Measurements from ENCODE around the gene SUCO.
"Not testable (repeated sequence)": the region's sequence is repeated elsewhere in the genome, so short reads cannot be mapped to it uniquely, and the experiment has no call there.

SUCO gene

DNA sequence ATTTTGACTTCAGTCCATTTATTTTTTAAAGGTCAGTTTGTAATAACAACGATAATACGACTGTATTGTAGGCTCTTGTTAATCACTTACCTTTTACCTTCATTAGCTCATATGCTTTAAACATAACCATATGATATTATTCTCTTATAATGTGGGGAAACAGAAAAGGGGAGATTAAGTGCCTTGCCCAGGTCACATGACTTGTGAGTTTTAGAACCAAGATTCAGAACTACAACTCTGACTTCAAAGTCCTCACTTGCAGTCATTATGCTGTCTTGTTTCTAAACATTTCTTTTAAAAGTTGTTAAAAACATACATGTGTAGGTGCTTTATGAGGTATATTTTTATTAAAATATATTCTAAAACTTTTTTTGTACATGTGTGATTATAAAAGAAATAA, 41.1 kb downstream of the SUCO start:
- no peak for DNase-seq

DNA sequence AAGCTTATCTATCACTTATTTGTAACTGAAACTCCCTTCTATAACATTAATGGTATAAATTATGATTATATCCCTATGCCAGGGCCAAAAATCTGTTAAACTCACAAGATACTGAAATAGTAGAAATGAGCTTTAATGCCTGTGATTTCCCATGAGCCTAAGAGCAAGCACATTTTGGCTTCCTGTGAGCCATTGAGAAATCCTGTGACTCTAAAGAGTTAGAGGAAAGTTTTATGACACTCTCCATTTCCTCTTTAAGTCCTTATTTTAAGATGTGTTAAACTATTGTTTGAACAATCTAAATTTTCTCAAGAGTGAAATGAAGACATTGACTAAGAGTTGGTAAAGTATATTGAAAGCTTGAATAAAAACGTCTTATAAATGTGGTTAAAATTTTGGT, 45.6 kb downstream of the SUCO start:
- no peak for DNase-seq

DNA sequence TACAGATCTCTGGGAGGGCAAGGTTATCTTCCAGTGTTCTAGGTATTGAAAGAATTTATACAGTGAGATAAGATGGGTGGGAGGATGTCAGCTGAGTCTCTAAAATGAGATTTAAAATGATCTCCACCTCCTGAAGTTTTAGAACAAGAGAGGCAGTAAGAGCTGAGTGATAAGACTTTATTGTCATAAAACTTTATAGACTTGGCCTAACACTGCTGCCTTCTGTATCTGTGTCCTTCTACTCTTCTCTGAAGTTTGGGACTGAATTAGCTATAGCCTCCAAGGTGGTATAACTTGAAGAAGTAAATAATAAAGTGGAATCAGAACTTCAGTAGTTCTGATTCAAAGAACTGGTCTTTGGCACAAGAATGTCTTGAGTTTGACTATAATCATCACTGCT, 48.3 kb downstream of the SUCO start:
- no peak for DNase-seq

DNA sequence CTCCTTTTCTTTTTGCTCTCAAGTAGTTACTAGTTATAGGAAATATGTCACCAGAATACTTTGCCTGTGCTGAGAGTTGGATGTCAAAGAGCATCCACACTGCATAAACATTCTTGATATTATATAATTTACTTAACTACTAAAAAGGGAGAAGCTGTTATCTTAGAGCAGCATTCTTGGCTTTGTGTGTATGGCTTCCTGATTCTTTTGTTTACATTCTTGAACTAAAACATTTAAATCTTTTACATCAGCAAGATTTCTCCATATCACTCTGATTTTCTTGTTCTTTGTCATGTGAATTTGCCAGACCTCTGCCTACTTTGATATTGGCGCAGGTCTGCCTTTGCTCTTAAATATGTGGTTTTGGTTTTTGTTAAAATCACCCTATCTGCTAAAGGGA, 48.8 kb downstream of the SUCO start:
- DNase-seq: peak; percentile 14

DNA sequence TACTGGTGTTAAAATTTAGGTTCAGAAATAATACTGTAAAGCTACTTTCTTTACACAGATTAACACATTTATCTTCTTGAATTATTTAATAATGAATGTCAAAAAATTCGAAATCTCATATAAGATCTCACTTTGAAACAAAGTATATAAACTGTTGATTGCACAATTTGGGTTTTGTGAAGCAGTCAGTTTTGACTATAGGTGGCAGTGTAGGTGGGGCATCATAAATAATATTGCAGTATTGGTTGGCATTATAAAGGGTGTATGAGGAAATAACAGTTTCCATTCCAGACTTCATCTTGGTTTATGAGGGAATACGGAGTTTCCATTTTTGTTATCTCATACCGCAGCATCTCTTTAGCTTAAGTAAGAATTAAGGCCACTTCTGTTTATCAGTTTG, 49.9 kb downstream of the SUCO start:
- no peak for DNase-seq

DNA sequence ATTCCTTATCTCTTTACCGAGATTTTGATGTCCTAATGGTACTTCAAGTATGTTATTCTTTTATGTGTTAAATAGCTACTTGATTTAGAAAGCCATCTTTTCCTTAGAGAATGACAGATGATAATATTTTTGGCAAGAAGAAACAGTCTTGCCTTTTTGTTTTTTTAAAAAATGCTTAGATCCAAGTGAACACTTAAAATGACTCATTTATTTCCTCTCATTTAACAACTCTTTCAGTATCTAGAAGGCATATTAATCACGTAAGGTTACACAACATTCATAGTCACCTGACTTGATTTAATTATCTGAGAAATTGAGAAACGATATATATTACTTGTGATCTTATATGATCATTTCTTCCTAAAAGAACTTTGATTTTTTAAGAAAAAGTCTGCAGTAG, 52.4 kb downstream of the SUCO start:
- no peak for DNase-seq

DNA sequence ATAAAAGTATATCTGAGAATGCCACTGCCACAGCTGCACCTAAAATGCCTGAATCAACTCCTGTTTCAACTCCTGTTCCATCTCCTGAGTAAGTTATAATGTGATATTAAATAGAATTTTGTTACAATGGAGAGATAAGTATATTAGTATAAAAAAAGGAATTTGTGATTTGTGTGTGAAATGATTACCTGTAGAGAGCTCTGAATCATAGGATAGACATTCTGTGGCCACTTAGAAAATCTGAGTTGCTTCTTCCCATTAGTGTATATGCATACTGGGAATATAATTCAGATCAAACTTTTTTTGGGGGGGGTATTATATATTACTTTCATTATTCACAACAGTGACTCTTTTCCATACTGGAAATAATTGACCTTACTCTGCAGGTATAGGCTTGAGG, 52.9 kb downstream of the SUCO start:
- no peak for DNase-seq

DNA sequence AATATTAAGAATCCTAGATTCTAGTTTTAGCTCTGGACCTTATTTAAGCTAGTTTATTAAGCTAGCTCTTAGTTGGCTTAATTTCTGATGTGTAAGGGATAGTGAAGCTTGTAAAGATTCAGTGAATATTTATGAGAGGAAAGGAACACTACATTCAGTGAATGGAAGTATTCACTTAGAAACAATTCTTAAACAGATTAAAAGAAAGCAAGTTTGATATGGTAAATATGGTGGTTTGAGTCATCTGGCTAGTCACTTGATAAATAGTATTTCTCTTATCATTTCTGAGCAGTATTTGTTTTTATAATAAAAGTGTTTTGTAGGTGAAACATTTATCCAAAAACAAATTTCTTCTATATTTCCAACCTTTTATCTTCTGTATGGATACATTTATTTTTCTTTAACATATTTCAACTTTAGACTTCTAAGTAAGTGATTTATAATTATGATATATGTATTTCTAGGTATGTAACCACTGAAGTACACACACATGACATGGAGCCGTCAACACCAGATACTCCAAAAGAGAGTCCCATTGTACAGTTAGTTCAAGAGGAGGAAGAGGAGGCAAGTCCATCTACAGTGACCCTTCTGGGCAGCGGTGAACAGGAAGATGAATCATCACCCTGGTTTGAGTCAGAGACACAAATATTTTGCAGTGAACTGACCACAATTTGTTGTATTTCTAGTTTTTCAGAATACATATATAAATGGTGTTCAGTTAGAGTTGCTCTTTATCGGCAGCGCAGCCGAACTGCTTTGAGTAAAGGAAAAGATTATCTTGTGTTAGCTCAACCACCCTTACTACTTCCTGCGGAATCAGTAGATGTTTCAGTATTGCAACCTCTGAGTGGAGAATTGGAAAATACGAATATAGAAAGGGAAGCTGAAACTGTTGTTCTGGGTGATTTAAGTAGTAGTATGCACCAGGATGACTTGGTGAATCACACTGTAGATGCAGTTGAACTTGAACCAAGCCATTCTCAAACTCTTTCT, 55.6 kb downstream of the SUCO start:
- peak; percentile 68 for DNase-seq

DNA sequence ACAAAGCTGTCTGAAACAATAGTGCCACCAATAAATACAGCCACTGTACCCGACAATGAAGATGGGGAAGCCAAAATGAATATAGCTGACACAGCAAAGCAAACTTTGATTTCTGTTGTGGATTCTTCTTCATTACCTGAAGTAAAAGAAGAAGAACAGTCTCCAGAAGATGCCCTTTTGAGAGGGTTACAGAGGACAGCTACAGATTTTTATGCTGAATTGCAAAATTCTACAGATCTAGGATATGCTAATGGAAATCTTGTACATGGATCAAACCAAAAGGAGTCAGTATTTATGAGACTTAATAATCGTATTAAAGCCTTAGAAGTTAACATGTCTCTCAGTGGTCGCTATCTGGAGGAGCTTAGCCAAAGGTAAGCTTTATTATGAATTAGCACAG, 56.6 kb downstream of the SUCO start:
- DNase-seq: no peak

DNA sequence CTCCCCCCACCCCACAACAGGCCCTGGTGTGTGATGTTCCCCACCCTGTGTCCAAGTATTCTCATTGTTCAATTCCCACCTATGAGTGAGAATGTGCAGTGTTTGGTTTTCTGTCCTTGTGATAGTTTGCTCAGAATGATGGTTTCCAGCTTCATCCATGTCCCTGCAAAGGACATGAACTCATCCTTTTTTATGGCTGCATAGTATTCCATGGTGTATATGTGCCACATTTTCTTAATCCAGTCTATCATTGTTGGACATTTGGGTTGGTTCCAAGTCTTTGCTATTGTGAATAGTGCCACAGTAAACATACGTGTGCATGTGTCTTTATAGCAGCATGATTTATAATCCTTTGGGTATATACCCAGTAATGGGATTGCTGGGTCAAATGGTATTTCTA, 58.5 kb downstream of the SUCO start:
- DNase-seq: not testable (repeated sequence)

DNA sequence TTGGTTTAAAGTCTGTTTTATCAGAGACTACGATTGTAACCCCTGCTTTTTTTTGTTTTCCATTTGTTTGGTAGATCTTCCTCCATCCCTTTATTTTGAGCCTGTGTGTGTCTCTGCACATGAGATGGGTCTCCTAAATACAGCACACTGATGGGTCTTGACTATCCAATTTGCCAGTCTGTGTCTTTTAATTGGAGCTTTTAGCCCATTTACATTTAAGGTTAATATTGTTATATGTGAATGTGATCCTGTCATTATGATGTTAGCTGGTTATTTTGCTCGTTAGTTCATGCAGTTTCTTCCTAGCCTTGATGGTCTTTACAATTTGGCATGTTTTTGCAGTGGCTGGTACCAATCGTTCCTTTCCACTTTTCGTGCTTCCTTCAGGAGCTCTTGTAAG, 62.1 kb downstream of the SUCO start:
- DNase-seq: not testable (repeated sequence)

DNA sequence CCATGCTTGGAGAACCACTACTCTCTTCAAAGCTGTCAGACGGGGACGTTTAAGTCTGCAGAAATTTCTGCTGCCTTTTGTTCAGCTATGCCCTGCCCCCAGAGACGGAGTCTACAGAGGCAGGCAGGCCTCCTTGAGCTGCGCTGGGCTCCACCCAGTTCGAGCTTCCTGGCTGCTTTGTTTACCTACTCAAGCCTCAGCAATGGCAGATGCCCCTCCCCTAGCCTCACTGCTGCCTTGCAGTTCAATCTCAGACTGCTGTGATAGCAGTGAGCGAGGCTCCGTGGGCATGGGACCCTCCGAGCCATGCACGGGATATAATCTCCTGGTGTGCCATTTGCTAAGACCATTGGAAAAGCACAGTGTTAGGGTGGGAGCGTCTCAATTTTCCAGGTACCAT, 63.8 kb downstream of the SUCO start:
- not testable (repeated sequence) for DNase-seq

DNA sequence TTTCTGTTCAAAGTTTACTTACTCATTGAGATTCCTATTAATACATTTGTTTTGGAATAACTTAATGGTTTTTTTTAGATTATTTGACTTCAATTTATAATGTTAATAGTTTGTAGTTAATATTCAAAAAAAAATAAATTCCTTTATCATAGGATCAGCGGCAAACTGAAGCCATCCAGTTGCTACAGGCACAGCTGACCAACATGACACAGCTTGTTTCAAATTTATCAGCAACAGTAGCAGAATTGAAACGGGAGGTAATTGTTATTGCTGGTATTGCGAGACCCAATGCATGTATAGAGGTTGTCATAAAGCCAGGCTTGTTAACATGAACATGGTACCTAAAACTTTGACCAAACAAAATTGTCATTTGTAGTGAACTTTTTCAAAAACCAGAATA, 67.0 kb downstream of the SUCO start:
- DNase-seq: no peak

DNA sequence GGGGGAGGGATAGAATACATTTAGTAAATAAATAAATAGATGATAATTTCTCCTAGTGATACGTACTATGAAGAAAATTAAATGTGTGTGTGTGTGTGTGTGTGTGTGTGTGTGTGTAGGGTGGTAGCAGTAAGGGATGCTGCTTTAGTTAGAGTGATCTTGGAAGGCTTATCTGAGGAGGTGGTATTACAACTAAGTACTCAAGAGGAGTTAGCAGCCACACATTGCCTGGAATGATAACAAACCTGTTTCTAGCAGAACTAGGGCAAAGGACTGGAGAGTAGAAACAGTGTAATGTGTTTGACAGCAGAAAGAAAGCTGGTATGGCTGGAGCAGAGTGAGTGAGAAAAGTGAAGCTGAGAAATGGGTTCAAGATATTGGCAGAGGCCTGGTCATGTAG, 67.7 kb downstream of the SUCO start:
- DNase-seq: no peak

DNA sequence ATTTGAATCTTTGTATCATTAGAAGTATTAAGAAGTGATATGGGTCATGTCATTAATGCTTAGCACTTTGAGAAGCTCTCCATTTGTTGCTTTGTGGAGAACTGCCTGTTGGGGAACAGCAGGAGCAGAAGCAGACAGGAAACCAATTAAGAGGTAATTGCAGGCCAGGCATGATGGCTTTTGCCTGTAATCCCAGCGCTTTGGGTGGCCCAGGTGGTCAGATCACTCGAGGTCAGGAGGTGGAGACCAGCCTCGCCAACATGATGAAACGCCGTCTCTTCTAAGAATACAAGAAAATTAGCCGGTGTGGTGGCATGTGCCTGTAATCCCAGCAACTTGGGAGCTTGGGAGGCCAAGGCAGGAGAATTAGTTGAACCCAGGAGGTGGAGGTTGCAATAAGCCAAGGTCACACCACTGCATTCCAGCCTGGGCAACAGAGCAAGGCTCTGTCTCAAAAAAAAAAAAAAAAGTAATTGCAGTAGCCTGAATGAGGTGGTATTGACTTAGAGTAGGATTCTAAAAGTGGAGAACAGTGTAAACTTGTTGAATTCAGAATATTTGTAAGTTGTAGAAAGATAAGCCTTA, 68.2 kb downstream of the SUCO start:
- no peak for DNase-seq

DNA sequence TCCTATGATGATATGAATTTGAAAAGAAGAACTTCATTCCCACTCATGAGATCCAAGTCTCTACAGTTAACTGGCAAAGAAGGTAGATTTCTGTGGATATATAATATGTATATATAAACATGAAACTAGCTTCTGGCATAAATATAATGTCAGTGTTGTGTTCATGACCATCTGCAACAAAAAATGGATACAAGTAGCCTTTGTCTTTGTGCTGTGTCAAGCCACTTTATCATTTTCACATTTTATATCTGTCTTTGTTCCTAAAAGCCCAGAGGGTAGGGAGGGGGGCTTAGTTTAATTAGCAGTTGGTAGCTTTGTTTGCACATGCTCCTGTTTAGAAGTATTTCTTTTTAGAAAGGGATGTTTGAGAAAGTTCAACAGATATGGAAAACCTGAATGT, 69.8 kb downstream of the SUCO start:
- no peak for DNase-seq

DNA sequence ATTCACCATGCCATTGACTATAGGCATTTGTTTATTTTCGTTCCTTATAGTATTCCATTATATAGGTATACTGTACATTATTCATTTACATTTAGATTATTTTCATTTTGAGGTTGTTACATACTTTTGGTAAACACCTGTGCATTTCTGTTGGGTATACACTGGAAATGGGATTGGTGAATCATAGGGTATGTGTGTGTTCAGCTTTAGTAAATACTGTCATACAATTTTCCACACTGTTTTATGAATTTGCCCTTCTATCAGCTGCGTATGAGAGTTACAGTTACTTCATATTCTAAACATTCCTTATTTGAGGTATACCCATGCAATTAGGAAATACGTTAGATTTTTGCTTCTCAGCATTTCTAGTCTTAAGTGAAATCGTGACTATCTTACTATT, 70.9 kb downstream of the SUCO start:
- no peak for DNase-seq

DNA sequence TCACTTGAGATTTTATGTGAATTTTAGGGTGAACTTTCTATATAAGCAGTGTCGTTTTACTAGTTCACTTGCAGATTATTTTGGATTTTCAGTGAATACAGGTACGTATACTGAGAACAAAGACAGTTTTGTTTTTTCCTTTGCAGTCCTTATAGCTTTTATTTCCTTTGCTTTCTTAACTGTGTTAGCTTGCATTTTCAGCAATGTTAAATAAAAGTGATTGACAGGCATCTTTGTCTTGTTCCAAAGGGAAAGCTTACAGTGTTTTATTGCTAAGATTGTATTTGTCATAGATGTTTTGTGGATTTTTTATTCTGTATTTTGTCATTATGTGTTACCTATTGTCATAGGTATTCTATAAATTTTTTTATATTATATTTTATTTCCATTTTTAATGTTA, 72.7 kb downstream of the SUCO start:
- no peak for DNase-seq

DNA sequence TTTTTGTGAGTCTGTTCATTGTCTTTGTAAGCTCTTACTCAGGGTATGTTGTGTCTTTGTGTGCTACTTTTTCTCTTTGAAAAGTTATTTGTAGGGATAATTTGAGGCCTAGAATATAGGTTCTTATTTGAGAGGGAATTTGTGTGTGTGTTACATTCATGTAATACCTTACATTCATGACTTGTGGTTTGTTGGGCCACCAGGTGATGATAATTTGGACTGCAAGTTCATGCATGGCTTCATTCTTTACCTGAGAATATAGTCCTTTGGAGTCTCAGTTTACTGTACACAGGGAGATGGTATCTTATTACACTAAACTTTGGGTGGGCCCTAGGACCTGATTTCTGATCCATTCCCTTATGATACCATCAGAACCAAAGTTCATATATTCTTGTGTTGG, 74.2 kb downstream of the SUCO start:
- no peak for DNase-seq

DNA sequence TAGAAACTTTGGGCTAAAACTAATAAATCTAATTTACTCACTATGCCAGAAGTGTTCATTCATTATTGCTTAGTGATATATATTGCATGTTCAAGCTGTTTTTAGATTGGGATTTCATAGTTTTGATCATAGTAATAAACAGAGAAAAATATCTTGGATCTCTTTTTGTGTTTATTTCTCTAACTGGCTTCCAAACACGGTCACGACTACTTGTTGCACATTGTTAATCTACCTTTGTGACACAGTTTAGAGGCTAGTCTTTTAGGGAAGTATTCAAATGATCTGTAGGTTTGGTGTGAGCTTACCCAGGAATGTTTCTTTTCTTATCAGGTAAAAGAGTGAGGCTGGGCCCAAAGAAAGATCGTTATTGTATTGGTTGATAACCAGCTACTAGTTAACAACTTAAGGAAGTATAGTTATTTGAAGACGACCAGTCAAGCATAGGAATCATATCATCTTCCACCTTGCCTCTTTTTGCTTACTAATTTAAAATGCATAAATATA, 75.2 kb downstream of the SUCO start:
- DNase-seq: no peak

DNA sequence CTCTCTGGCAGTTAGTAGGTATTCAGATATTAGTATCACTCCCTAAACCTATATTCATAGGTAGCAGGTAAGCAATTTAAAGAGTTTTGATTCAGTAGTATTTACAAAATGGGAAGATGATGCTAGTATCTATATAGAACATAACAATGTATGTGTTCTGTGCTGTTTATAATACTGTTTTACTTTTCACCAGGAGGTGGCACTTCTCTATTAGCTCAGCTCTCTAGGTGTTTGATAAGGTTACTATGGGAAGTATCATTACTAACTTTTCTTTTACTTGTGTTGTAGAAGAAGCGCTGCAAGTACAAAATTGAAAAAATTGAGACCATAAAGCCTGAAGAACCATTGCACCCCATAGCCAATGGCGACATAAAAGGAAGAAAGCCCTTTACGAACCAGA, 76.6 kb downstream of the SUCO start:
- DNase-seq: peak; percentile 38

DNA sequence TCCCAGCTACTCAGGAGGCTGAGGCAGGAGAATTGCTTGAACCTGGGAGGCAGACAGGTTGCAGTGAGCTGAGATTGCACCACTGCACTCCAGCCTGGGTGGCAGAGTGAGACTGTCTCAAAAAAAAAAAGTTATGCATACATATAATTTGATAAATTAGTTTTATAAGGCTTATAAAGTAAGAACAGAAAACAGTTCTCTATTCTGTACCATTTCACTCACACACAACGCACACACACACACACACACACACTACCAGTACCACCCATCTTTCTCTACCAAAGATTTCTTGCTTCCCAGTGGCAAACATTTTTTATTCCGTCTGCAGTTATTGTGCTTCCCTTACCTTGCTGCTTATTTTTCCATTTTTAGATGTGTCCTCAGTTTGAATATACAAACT, 79.5 kb downstream of the SUCO start:
- DNase-seq: no peak

DNA sequence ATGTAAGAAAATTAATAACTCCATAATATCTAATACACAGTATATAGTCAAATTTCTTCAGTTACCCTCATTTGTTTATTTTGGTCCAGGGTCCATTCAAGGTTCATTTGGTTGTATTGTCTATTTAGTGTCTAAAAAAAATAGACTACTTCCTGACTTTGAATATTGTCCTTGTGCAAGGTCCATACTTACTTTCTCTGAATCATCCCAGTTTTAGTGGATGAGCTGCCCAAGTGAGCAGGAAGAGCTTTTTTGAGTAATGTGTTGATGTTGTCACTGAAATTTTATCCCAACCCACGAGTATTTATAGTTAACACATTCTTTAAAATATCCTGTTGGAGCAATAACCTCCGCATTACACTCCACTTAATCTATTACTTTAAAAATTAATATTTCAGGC, 80.3 kb downstream of the SUCO start:
- no peak for DNase-seq

DNA sequence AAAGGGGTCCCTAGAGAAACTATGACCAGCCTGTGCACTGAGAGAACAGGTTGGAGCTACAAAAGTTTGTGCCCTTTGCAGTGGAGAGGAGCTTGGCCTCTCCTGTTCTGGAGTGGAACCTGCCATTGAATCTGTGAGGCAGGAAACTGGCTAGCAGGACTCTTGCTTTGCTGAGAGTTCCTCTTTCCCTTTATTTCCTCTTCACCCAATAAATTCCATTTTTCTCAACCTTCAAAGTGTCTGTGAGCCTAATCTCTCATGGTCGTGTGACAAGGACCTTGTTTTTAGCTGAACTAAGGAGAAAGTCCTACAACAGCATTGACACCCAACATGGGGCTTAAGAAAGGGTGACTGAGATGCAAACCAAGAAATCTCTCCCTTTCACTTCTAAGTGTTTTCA, 83.2 kb downstream of the SUCO start:
- no peak for DNase-seq

DNA sequence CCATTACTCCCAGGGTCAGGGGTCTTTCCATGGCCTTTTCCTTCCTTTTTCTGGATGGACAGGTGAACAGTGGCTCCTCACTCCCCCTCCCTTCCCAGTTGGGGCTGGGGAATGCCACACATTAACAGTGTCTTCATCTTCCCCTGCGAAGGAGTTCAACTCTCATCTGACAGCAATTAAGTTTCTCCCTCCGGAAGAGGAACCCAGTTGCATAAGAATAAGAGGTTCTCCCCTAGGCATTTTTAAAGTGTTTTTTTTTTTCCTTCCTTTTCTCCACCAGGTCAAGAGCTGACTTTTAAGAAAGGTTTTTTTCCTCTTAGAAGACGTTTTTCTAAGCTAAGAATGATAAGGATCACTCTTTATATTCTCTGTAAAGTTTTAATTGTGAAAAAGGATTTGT, 83.7 kb downstream of the SUCO start:
- no peak for DNase-seq
